Neural cell (in vitro differentiated cells): Measurements from ENCODE around the gene VEZF1.

Experiments
- CTCF ChIP-seq: fragments of 450-650 bp; IDR thresholded peaks from 2 replicates; pipeline ENCODE4 v1.5.1; 2014; ENCODE audit warnings: antibody characterized with exemption, mild to moderate bottlenecking, moderate library complexity; ENCODE audit not compliant: poor library complexity, severe bottlenecking
- EP300 ChIP-seq: fragments of 450-650 bp; conservative IDR thresholded peaks from 2 replicates; pipeline ENCODE4 v1.6.1; 2014; ENCODE audit warnings: antibody characterized with exemption, mild to moderate bottlenecking, moderate library complexity; ENCODE audit not compliant: poor library complexity, severe bottlenecking
- POLR2AphosphoS5 ChIP-seq: IDR thresholded peaks from 2 replicates; pipeline ENCODE4 v1.6.1; 2012
- REST ChIP-seq: IDR thresholded peaks from 2 replicates; pipeline ENCODE4 v1.6.1; 2012; ENCODE audit warnings: borderline replicate concordance
- SMC3 ChIP-seq: fragments of 450-650 bp; conservative IDR thresholded peaks from 2 replicates; pipeline ENCODE4 v1.6.1; 2014; ENCODE audit warnings: antibody characterized with exemption, mild to moderate bottlenecking, moderate library complexity; ENCODE audit not compliant: poor library complexity

- TF ChIP-seq CTCF, result no peak
- TF ChIP-seq POLR2AphosphoS5, result no peak
- TF ChIP-seq SMC3, result no peak
- no peak for TF ChIP-seq EP300
- TF ChIP-seq REST, result no peak
Observed at GRCh38 chr17:58019521-58019920, 31.5 kb upstream of the VEZF1 start.
